K562 (cell line): ENCODE data around the gene PRKAG2. TPM values are rescaled to one million over a fixed set of nuclear protein-coding genes. Genes with fewer than 3 reads are reported as not detected.
"Not testable (repeated sequence)": the region's sequence is repeated elsewhere in the genome, so short reads cannot be mapped to it uniquely, and the experiment has no call there.

Experiments
- MTA1 ChIP-seq: fragments of 450-650 bp; IDR thresholded peaks from 2 replicates; pipeline ENCODE4 v1.6.1; 2017; ENCODE audit warnings: borderline replicate concordance
- ZBTB40 ChIP-seq, 2 experiments: fragments of 450-650 bp in 1 of 2; sonication (generic) in 1 of 2; formaldehyde crosslinking in 1 of 2; IDR thresholded peaks; 2 replicates each; pipeline versions ENCODE4 v1.7.1 to v1.9.0; 2016 to 2022; ENCODE audit warnings: inconsistent platforms in 1 of 2, mild to moderate bottlenecking in 1 of 2, missing genetic modification reagents in 1 of 2
- ZNF639 ChIP-seq, 2 experiments: fragments of 200-800 bp in 1 of 2; sonication (Bioruptor generic) in 1 of 2; sonication (generic) in 1 of 2; formaldehyde crosslinking in 1 of 2; IDR thresholded peaks in 1 of 2; conservative IDR thresholded peaks in 1 of 2; 2 replicates each; pipeline versions ENCODE4 v1.5.0 to v1.6.1; 2016 to 2020; ENCODE audit warnings: missing compliant biosample characterization in 1 of 2, missing genetic modification characterization in 1 of 2, missing genetic modification reagents in 1 of 2
- polyA plus RNA-seq, 8 experiments: library from polyadenylated mRNA; depleted of rRNA in 4 of 8; stranded (reverse) in 5 of 8; unstranded in 3 of 8; fragments of >200 nt; fragmentation: Nextera tagmentation in 2 of 8; fragmentation: Illumina TruSeq in 1 of 8; extraction: Ambion mirVana in 2 of 8; extraction: Trizol in 1 of 8; gene quantifications; 2 replicates each; pipeline versions ENCODE4 v1.2.1 to v1.2.3, GENCODE V29; 2011 to 2014; ENCODE audit warnings: inconsistent platforms in 1 of 8, missing spikeins in 1 of 8
- total RNA-seq, 7 experiments: library from RNA; depleted of rRNA in 6 of 7; stranded (reverse); fragments of >200 nt in 6 of 7; fragmentation: Illumina TruSeq in 2 of 7; extraction: Trizol in 2 of 7; gene quantifications; 2 replicates each; pipeline versions ENCODE4 v1.2.1 to v1.2.3, GENCODE V29; 2011 to 2021; ENCODE audit warnings: low replicate concordance in 1 of 7

PRKAG2 gene
- total and polyA plus RNA-seq, 9 of the 15 experiments (the other 6 are each of a cell fraction or from before 2014, with no cell fraction given): 0.99 to 5.6 (median 3.3) TPM

GRCh38 chr7:151518947-151519764 lies 357.8 kb downstream of the PRKAG2 start (continued):
- TF ChIP-seq ZBTB40 (IDR thresholded peaks at IDR 0.05) (0 out of 2 replicates have a peak, but pooled peaks have one; percentile 3), ZNF639 (CRISPR knock-in tag; conservative IDR thresholded peaks at IDR 0.05 in 1 of 2, IDR thresholded peaks at IDR 0.05 in 1 of 2) (peak in 1 of 2 experiments; percentile 87; a peak in 2 of 4 replicates), MTA1 (0 out of 2 replicates have a peak, but pooled peaks have one; percentile 39)
- TF ChIP-seq ZBTB40 (CRISPR knock-in tag; IDR thresholded peaks at IDR 0.05): not testable (repeated sequence)
